Kidney capillary endothelial cell (primary cell): ENCODE results near the gene OR56A1.
"Not testable (repeated sequence)": the region's sequence is repeated elsewhere in the genome, so short reads cannot be mapped to it uniquely, and the experiment has no call there.

Experiments
- DNase-seq: peaks from one replicate; pipeline ENCODE4 v3.0.0-alpha.2; 2018; ENCODE audit warnings: low spot score

OR56A1 gene, protein sequence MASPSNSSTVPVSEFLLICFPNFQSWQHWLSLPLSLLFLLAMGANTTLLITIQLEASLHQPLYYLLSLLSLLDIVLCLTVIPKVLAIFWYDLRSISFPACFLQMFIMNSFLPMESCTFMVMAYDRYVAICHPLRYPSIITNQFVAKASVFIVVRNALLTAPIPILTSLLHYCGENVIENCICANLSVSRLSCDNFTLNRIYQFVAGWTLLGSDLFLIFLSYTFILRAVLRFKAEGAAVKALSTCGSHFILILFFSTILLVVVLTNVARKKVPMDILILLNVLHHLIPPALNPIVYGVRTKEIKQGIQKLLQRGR

DNA sequence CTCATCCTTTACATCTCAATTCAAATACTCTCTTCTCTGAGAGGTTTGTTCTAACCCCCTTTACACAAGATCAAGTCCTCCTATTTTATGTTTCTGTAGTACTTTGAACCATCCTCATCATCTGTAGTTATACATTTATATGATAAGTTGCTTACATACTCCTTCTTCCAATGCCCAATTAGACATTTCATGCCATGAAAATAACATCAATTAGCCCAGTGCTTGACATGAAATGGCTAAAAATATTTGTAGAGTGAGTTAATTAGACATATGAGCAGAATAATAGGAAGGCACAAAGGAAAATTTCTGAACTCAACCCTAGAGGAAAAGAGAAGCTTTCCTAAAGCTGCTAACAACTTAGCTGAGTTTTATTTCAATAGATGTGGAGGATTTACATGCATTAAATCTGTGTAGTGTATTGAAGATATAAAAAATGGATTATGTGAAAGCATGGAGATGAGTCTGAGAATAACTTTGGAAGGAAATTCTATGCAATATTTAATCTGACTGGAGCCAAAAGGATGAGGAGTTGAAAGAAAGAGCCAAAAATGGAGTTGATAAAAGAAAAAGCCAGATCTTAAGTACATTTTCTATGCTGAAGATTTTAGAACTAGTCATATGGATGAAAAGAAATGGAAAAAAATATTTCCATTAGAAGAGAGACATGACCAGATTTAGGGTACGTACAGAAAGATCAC, at the start of gene OR56A1:
OR56A1 (minus strand) TSS at position 51 of the 698 bp plus-strand sequence. CDS start 3,066 bp downstream, outside the sequence.
- DNase-seq: no peak

DNA sequence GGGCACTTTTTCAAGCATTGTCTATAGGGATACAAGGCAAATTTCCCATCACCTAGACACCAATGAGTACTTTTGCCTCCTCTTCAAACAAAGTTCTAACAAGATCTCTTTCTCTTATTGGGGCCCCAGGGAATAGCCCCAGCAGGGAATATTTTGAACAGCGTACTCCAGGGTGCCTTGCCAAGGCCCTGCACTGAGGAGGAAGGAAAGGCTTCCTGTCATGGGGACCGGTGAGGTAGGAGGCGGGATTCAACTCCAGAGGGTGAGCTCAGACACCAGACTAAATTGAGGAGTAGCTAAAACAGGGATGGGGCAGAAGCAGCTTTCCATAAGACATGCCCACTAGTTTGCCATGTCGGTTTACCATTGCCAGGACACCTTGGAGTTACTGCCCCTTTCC, 48.9 kb upstream of the OR56A1 start:
- DNase-seq: no peak

- no peak for DNase-seq
Measured at GRCh38 chr11:6077723-6078122, 47.2 kb upstream of the OR56A1 start.

DNA sequence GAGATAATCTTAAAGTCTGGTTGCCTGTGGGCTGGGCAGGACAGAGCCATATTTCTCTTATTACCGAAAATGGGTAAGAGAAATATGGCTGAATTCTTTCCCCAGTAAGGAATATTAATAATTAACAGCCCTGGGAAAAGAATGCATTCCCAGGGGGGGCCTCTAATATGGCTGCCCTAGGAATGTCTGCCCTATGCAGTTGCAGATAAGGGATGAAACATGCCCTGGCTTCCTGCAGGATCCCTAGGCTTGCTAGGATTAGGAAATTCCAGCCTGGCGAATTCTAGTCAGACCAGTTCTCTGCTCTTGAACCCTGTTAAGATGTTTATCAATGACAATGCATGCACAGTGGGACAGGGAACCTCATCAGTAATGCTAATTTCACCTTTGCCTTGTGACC, 45.9 kb upstream of the OR56A1 start:
- not testable (repeated sequence) for DNase-seq

GRCh38 chr11:6067502-6067901, 36.9 kb upstream of the OR56A1 start:
- no peak for DNase-seq

- no peak for DNase-seq
Measured at GRCh38 chr11:6062691-6063358, 32.3 kb upstream of the OR56A1 start.

GRCh38 chr11:6061475-6061874, 30.9 kb upstream of the OR56A1 start:
- DNase-seq: no peak

DNA sequence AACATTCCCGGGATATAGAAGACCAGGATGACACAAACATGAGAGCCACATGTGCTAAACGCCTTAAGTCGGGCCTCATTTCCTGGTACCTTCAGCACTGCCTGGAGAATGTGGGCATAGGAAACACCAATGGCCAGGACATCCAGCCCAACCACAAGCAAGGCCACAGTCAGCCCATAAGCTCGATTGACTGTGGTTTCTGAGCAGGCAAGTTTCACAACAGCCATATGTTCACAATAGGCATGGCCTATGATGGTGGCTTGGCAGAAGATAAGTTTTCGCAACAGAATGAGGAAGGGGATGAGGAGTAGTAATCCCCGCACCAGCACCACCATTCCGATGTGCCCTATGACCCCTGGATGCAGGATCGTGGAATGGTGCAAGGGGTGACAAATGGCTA, 26.9 kb upstream of the OR56A1 start:
- no peak for DNase-seq

GRCh38 chr11:6055569-6055968, 25.0 kb upstream of the OR56A1 start:
- DNase-seq: no peak

DNA sequence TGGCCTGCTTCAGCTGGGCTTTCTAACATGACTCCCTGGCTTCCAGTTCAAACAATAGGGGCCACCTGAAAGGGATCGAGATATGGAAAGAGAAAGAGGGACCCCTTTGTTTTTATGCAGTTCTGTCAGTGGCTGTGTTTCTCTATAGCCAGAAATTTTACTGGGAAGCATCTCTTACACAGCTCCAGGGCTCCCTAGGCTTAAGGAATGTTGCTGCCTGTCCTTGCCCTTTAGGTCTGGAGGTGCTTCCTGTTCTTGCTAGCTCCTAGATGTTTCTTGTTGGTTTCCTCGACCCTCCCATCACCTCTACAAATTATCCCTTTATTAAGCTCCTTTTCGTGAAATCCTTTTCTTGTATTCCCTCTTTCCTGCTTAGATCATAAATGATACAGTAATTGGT, 21.8 kb upstream of the OR56A1 start:
- no peak for DNase-seq

DNA sequence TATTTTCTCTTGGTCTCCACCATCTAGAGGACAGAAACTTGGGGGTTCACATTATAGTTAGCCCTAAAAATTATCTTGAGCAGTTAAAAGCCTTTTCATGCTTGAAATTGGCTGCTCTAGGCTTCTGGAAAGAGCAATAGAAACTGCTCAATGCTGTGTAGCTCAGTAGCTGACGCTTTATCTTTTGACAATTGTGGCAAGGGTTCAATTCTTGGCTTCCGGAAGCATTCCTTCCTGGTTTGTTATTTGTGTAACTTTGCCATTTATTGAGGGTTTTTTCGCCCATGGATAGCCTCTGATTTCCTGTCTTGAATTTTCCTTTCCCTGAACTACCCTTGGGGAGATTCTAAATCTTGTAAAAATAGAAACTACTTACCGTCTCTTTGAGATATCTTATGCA, 10.3 kb upstream of the OR56A1 start:
- DNase-seq: peak; percentile 7

- no peak for DNase-seq
Measured at GRCh38 chr11:6027501-6027900, 3.1 kb downstream of the OR56A1 start.

GRCh38 chr11:6025056-6025455, 5.5 kb downstream of the OR56A1 start:
- DNase-seq: no peak

GRCh38 chr11:6022956-6023355, 7.6 kb downstream of the OR56A1 start:
- peak; percentile 55 for DNase-seq

DNA sequence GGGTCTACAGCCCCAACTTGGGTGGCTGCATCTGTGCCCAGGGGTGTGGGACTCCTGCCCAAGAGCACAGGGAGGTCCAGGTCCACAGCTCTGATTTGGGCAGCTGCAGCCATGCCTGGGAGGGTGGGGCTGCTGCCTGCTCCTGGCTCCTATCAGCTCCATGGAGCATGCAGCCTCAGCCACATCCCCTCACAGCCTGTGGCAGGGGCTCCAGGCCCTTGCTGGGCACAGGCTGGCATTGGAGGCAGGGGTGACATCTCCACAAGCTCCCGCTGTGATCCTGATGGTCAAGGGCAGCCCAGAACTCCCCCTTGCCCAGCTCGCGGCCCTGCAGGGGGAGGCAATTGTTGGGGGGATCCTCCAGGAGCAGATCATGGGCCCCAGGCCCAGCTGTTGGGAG, 17.5 kb downstream of the OR56A1 start:
- no peak for DNase-seq

- DNase-seq: no peak
Measured at GRCh38 chr11:6012035-6012668, 18.4 kb downstream of the OR56A1 start.

DNA sequence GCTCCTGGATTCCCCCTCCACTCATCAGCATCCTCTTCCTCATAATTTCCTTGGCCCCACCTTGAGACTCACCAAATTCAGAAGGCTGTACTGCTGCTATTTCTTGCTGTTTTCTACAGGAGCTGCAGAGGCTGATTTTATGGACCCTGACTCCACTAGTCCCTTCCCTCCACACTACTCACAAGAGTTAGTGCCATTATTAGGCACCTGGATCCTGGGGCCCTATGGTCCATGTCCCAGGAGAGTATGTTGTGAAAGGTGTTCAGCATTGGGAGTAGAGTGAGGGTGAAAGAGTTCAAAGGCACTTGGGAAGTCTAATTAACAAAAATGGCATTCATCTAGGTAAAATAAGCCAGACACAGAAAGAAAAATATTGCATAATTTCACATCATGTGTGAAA, 23.7 kb downstream of the OR56A1 start, which contains the start of gene OR56A4:
OR56A4 (minus strand) TSS at position 101 of the 400 bp plus-strand sequence. CDS start 3,954 bp downstream, outside the sequence.
- DNase-seq: no peak

- no peak for DNase-seq
Measured at GRCh38 chr11:6006395-6006794, 24.2 kb downstream of the OR56A1 start.

- no peak for DNase-seq
Measured at GRCh38 chr11:6002202-6002699, 28.3 kb downstream of the OR56A1 start.

DNA sequence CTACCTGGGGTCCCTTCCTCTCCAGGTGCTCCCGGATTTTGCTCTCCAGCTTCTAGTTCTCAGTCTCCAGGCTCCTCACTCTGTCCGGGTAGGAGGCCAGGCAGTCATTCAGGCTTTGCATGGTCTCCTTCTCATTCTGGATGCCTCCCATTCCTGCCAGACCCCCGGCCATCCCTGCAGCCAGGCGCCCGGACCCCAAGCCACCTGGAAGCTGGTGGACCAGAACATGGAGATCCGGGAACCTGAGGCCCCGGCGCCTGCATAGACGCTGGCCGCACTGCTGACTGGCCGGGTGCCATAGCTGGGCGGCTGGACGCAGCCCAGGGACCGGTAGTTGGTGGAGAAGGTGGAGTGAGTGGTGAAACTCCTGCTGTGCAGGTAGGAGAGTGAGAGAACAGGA, 35.8 kb downstream of the OR56A1 start:
- no peak for DNase-seq

- peak; percentile 9 for DNase-seq
Measured at GRCh38 chr11:5992604-5993251, 37.8 kb downstream of the OR56A1 start.

GRCh38 chr11:5992150-5992549, 38.4 kb downstream of the OR56A1 start:
- DNase-seq: no peak
